ENCODE results near the gene HLCS. TPM values are rescaled to one million over a fixed set of nuclear protein-coding genes. Genes with fewer than 3 reads are reported as not detected.

HLCS gene
- total RNA-seq, 1 donor from 2014 or later = 21.9 TPM

DNA sequence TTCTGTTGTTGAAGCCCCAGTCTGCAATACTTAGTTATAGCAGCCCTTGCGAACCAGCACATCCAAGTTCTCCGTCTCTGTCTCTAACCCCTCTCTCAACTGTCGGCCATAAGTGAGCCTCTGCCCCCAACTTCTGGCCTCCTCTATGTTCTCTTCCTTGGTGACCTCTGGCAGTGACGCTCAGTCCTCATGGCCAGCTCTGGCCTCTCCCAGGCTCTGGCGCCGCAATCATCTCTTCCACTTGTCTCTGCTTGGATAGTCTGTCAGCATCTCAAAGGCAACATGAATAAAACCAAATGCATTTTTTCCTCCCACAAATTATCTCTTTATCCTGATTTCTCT, 8.4 kb upstream of the HLCS start:
- Mint-ChIP-seq H3K36me3 (ENCODE audit: low read depth) (peaks cover 2% of the 10 kb centered on the region), H3K27me3 (ENCODE audit: low read depth) (peaks cover 3% of the 10 kb centered on the region), H3K4me1 (peaks cover 7% of the 10 kb centered on the region), H3K4me3 (no peak overlapping the region), H3K9me3 (no peaks in the 10 kb centered on the region), H3K27ac (ENCODE audit: unreplicated experiment) (peak overlapping the region; percentile 6)
- TF ChIP-seq, protein P1, sequence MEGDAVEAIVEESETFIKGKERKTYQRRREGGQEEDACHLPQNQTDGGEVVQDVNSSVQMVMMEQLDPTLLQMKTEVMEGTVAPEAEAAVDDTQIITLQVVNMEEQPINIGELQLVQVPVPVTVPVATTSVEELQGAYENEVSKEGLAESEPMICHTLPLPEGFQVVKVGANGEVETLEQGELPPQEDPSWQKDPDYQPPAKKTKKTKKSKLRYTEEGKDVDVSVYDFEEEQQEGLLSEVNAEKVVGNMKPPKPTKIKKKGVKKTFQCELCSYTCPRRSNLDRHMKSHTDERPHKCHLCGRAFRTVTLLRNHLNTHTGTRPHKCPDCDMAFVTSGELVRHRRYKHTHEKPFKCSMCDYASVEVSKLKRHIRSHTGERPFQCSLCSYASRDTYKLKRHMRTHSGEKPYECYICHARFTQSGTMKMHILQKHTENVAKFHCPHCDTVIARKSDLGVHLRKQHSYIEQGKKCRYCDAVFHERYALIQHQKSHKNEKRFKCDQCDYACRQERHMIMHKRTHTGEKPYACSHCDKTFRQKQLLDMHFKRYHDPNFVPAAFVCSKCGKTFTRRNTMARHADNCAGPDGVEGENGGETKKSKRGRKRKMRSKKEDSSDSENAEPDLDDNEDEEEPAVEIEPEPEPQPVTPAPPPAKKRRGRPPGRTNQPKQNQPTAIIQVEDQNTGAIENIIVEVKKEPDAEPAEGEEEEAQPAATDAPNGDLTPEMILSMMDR (conservative IDR thresholded peaks at IDR 0.05) = no peak
- no peak for DNase-seq (ENCODE audit: low read depth, low spot score)

DNA sequence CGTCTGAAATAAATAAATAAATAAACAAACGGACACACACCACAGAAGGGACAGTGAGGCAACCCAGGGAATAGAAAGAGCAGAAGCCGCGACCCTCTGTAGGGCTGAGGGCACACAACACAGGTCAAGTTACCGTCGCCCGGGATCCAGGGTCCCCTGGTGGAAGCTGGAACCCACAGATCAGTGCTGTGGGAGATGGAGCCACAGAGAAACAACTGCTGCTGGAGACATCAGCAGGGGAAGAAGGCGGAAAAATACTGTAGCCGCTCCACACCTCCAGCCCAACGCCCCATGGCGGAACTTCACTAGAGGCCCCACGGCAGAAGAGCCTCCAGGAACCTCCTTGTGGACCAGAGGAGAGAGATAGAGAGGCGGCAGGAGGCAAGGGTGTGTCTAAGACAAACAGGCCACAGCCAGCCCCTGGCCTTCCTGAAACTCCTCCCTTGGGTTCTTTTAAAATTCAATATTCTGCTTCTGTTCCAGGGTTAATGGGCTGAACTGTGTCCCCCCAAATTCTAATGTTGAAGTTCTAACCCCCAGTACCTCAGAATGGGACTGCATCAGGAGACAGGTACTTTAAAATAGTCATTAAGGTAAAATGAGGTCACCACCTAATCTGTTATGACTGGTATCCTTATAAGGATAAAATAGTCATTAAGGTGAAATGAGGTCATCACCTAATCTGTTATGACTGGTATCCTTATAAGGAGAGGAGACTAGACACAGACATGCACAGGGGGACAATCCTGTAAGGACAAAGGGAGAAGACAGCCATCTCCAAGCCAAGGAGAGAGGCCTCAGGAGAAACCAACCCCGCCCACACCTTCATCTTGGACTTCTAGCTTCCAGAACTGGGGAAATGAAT, 7.7 kb upstream of the HLCS start:
- no peak overlapping the region for H3K4me3 Mint-ChIP-seq
- H3K36me3 Mint-ChIP-seq (ENCODE audit: low read depth) = peaks cover 2% of the 10 kb centered on the region
- H3K27ac Mint-ChIP-seq (ENCODE audit: unreplicated experiment) = no peak overlapping the region
- TF ChIP-seq, protein P1 (conservative IDR thresholded peaks at IDR 0.05) = no peak
- DNase-seq (ENCODE audit: low read depth, low spot score) = no peak
- no peaks in the 10 kb centered on the region for H3K9me3 Mint-ChIP-seq
- H3K4me1 Mint-ChIP-seq = peaks cover 7% of the 10 kb centered on the region
- peaks cover under 1% of the 10 kb centered on the region for H3K27me3 Mint-ChIP-seq (ENCODE audit: low read depth)

DNA sequence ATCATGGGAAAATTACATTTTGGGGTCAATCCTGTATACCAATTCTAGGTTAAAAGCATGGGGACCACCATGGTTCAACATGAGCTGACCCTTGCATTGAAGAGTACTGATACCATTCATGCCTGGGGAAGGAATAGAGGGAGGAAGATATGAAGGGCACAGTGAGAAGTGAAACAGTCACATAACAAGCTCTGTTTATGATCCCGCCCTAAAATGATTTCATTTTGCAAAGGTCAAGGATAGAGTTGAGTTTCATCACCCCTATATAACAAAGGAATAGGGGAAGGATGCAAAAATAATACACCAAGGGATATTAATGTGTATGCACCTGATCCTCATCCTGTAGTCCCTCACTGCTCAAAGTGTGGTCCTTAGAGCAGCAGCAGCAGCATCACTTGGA, 2.5 kb upstream of the HLCS start:
- peaks cover 2% of the 10 kb centered on the region for H3K36me3 Mint-ChIP-seq (ENCODE audit: low read depth)
- no peak for DNase-seq (ENCODE audit: low read depth, low spot score)
- TF ChIP-seq, protein P1 (conservative IDR thresholded peaks at IDR 0.05) = no peak
- no peaks in the 10 kb centered on the region for H3K9me3 Mint-ChIP-seq
- H3K4me1 Mint-ChIP-seq = peaks cover 16% of the 10 kb centered on the region
- no peak overlapping the region for H3K4me3 Mint-ChIP-seq
- no peak overlapping the region for H3K27ac Mint-ChIP-seq (ENCODE audit: unreplicated experiment)
- H3K27me3 Mint-ChIP-seq (ENCODE audit: low read depth) = peaks cover 2% of the 10 kb centered on the region

DNA sequence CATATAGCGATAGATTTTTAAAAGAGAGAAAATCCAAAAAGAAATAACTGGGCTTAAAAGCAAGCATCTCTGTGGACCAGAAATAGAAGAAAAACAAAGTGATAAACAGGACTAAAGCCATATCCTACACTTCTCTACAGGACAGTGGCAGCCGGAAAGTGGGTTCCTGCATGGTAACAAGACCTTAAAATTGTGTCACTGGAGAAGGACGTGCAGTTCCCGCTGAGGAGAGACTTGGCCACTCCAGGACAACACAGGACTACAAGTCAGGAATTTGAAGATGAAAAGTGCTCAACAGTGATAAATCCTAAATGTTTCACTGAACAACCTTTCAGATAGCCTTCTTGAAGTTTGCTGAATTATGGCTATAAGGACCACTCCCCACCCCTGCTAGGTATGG, 1.9 kb upstream of the HLCS start:
- no peak for DNase-seq (ENCODE audit: low read depth, low spot score)
- peaks cover 2% of the 10 kb centered on the region for H3K27me3 Mint-ChIP-seq (ENCODE audit: low read depth)
- H3K27ac Mint-ChIP-seq (ENCODE audit: unreplicated experiment) = no peak overlapping the region
- peaks cover 16% of the 10 kb centered on the region for H3K4me1 Mint-ChIP-seq
- H3K36me3 Mint-ChIP-seq (ENCODE audit: low read depth) = peaks cover 1% of the 10 kb centered on the region
- H3K4me3 Mint-ChIP-seq = peak overlapping the region; percentile 72
- TF ChIP-seq, protein P1 (conservative IDR thresholded peaks at IDR 0.05) = no peak
- H3K9me3 Mint-ChIP-seq = no peaks in the 10 kb centered on the region

DNA sequence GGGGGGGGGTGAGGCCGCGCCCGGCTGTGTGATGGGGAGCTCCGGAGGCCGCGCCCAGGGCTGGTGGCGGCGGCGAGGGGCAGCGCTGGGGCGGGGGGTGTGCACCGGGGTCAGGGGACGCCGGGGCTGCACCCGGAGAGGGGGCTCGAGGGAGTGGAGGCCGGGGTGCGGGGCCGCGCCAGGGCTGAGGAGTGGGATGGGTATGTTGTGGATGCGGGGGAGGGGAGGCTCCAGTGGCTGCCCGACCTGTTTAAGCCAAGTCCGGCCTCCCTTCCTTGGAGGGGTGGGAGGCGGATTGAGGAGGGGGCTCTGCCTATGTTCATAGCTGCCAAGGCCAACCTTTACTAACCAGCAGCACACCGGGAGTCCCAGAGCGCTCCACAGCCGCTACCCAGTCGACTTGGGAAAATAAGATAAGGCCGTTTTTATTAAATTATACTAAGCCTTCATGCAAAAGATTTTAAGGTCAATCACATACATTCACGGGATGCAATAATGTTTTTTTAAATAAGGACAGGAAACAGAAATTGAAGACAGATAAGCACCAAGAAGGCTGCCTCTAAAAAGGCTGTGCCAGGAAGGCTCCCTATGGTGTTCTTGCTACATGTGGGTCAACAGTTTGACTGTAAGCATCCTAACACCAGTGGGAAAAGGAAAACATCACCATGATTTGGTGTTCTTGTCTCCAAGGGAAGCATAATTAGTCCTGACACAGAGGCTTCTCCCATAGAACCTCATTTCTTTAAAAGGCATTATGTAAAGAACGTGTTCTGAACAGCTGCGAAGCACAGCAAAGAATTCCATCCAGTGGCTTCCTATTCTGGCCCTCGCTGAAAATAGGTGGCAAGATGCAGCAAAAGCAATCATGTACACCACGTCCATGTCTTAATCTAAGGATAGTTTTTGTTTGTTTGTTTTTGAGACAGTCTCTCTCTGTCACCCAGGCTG, 626 bp upstream of the HLCS start:
- H3K36me3 Mint-ChIP-seq (ENCODE audit: low read depth) = no peaks in the 10 kb centered on the region
- H3K4me1 Mint-ChIP-seq = peaks cover 16% of the 10 kb centered on the region
- no peak overlapping the region for H3K27ac Mint-ChIP-seq (ENCODE audit: unreplicated experiment)
- H3K4me3 Mint-ChIP-seq = peak overlapping the region; percentile 86
- no peaks in the 10 kb centered on the region for H3K9me3 Mint-ChIP-seq
- TF ChIP-seq, protein P1 (conservative IDR thresholded peaks at IDR 0.05) = no peak
- peaks cover 2% of the 10 kb centered on the region for H3K27me3 Mint-ChIP-seq (ENCODE audit: low read depth)
- peak; percentile 21 for DNase-seq (ENCODE audit: low read depth, low spot score)
